Measurements from ENCODE around the gene TUBB6. TPM values are rescaled to one million over a fixed set of nuclear protein-coding genes. Genes with fewer than 3 reads are reported as not detected.

TUBB6 gene
- total and polyA plus RNA-seq, 2 of the 8 experiments (the other 6 are each of a cell fraction or from before 2014, with no cell fraction given), result 126 to 223 TPM

DNA sequence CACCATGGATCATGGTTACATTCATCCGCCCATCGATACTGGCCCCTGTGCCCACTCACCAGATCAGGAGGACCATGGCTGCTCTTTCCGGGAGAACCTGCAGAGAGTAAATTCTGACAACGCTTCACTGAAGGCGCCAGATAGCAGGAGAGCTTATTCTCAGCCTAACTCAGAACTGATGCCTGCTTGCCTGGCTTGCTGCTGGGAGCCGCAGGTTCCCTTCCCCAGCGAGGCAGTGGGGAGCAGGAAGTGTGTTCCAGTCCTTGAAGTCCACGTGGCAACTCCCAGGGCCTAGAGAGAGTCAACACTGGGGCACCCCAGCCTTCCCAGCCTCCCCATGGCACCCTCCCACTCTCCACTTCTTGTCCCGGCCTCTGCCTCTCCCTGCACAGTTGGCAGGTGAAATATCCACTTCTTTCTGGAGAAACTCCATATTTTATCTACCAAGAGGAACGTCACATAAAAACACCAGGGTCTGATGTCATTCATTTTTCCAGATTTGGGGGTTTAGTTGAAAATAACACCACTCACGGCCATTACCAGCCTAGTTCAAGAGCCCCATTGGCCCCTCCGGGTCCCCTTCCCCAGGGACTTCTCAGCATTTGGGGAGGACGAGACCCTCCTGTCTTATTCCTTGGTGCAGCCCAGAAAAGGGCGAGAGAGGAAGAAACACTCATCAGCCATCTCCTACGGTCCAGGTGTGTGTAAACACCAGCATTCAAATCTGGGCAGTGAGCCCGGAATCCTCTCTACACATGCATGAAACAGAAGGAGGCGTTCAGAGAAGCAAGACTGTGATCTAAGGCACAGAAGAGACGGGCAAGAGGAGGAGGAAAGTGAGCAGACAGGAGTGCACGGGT, 3.5 kb upstream of the TUBB6 start:
- Histone ChIP-seq H3K36me3 (ENCODE audit: control insufficient read depth in 2 of 4, insufficient read depth in 4 of 4, low read length in 3 of 4) (peaks cover 0 to 2% (median 0%) of the 10 kb centered on the region in 4 experiments; a peak in 1 of 8 replicates), H3K4me2 (ENCODE audit: insufficient read depth in 1 of 2, low read depth in 2 of 2, low read length in 2 of 2) (no peak overlapping the region), H4K5ac (ENCODE audit: insufficient read length, low read depth, low read length) (no peak overlapping the region), H3K79me2 (ENCODE audit: control insufficient read depth in 1 of 2, insufficient read depth in 2 of 2, low read length in 2 of 2) (peaks cover 0 to 3% of the 10 kb centered on the region in 2 experiments; a peak in 3 of 4 replicates), H2AK5ac (ENCODE audit: low read depth, low read length) (no peak overlapping the region), H3K23me2 (ENCODE audit: low read depth, low read length) (peaks cover 11% of the 10 kb centered on the region), H3K18ac (ENCODE audit: extremely low read depth, low read length) (no peak overlapping the region; the same call in 1 of the 2 replicates), H3K56ac (replicated peaks; ENCODE audit: insufficient read length, low read depth, low read length) (no peak overlapping the region), H4K91ac (replicated peaks; ENCODE audit: insufficient read length, low read length) (peak overlapping the region; percentile 10), H3K4me1 (replicated peaks in 1 of 4; ENCODE audit: control insufficient read depth in 3 of 4, insufficient read depth in 4 of 4, low read length in 3 of 4) (peaks cover 0 to 15% (median 12%) of the 10 kb centered on the region in 4 experiments; a peak in 6 of 7 replicates), H3K27me3 (replicated peaks in 1 of 4; ENCODE audit: control insufficient read depth in 3 of 4, extremely low read depth in 1 of 4, insufficient read depth in 3 of 4, low read length in 3 of 4) (peaks cover 0 to 29% (median 20%) of the 10 kb centered on the region in 4 experiments; a peak in 5 of 7 replicates), H2BK20ac (ENCODE audit: low read length) (peak overlapping the region; percentile 98), H3K79me1 (ENCODE audit: low read depth, low read length) (no peaks in the 10 kb centered on the region), H4K20me1 (replicated peaks in 1 of 2; ENCODE audit: control insufficient read depth in 1 of 2, insufficient read depth in 2 of 2, low read length in 2 of 2) (peaks cover 0 to 3% of the 10 kb centered on the region in 2 experiments), H2BK15ac (ENCODE audit: low read length) (peak overlapping the region; percentile 72; the same call in 1 of the 2 replicates), H3K14ac (ENCODE audit: insufficient read length) (no peak overlapping the region), H3K27ac (ENCODE audit: low read depth, low read length) (no peak overlapping the region), H3K9me3 (ENCODE audit: insufficient read depth in 2 of 2, low read depth in 1 of 2, low read length in 1 of 2) (no peaks in the 10 kb centered on the region), H2BK120ac (replicated peaks; ENCODE audit: low read depth, low read length) (no peak overlapping the region), H3K9ac (replicated peaks in 1 of 4; ENCODE audit: extremely low read depth in 1 of 4, low read depth in 3 of 4, low read length in 3 of 4) (no peak overlapping the region), H3K4me3 (ENCODE audit: extremely low read depth in 1 of 4, insufficient read depth in 2 of 4, low read depth in 3 of 4, low read length in 4 of 4) (no peak overlapping the region), H2BK12ac (ENCODE audit: low read depth, low read length) (peak overlapping the region; percentile 68), H3K23ac (ENCODE audit: insufficient read length) (no peak overlapping the region), H4K8ac (ENCODE audit: extremely low read depth, insufficient read depth, low read length) (no peak overlapping the region), H2BK5ac (ENCODE audit: low read depth, low read length) (peak overlapping the region; percentile 16; the same call in 1 of the 2 replicates), H2AFZ (ENCODE audit: low read length) (no peak overlapping the region), H3K4ac (replicated peaks; ENCODE audit: insufficient read length, low read depth, low read length) (no peak overlapping the region)
- ChIA-PET CTCF (ENCODE audit: partially characterized antibody) (no interaction called here), POLR2A (ENCODE audit: partially characterized antibody) (interaction anchor here (1.2 to 1.4 kb wide), 3 partner anchors 8 to 23 kb away, joined by 3 read pairs; no protein-coding TSS in a partner anchor)
- TF ChIP-seq HDAC2 (IDR thresholded peaks at IDR 0.05; ENCODE audit: borderline replicate concordance in 1 of 2, low read depth in 2 of 2, low read length in 2 of 2) (no peak), GTF2F1 (IDR thresholded peaks at IDR 0.05; ENCODE audit: borderline replicate concordance, low read depth, low read length) (no peak), RBBP5 (IDR thresholded peaks at IDR 0.05; ENCODE audit: borderline replicate concordance, low read depth, low read length) (no peak), SP1 (IDR thresholded peaks at IDR 0.05; ENCODE audit: low read depth, low read length) (no peak), KDM5A (IDR thresholded peaks at IDR 0.05; ENCODE audit: low read length) (no peak), CREB1 (IDR thresholded peaks at IDR 0.05) (no peak), JUN (IDR thresholded peaks at IDR 0.05; ENCODE audit: low read depth, low read length) (no peak), BRCA1 (IDR thresholded peaks at IDR 0.05; ENCODE audit: low read depth, low read length) (no peak), GABPA (IDR thresholded peaks at IDR 0.05; ENCODE audit: borderline replicate concordance, insufficient read depth, low read length) (no peak), HDAC6 (IDR thresholded peaks at IDR 0.05; ENCODE audit: low read depth, low read length) (no peak)
- TF ChIP-seq, protein P1, sequence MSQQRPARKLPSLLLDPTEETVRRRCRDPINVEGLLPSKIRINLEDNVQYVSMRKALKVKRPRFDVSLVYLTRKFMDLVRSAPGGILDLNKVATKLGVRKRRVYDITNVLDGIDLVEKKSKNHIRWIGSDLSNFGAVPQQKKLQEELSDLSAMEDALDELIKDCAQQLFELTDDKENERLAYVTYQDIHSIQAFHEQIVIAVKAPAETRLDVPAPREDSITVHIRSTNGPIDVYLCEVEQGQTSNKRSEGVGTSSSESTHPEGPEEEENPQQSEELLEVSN (IDR thresholded peaks at IDR 0.05), result no peak
- DNase-seq (ENCODE audit: low read depth in 1 of 2, low spot score in 2 of 2), result no peak
- 88% methylated on average over 19 of the region's 19 CpGs; no CpG with 5 or more reads in 1 of the 2 experiments for WGBS, 2 experiments (ENCODE audit: extremely low coverage in 1 of 2, insufficient coverage in 1 of 2, insufficient read length in 1 of 2, insufficient replicate concordance in 2 of 2, low coverage in 1 of 2, low lambda C conversion rate in 2 of 2, missing lambda C conversion rate in 1 of 2)
- FAIRE-seq, result no peak

Data from H1 (cell line).